ENCODE measurements around the gene GALNT3. TPM values are rescaled to one million over a fixed set of nuclear protein-coding genes. Genes with fewer than 3 reads are reported as not detected.

The GALNT3 gene
- total and polyA plus RNA-seq, 4 donors: 0.29 to 2.3 (median 1.6) TPM

- Histone ChIP-seq H3K9me3 (ENCODE audit: control insufficient read depth in 4 of 4, low read length in 3 of 4) (no peaks in the 10 kb centered on the region), H3K27me3 (ENCODE audit: control insufficient read depth in 4 of 4, insufficient read depth in 4 of 4, low read length in 3 of 4) (peaks cover 0 to 3% (median 0%) of the 10 kb centered on the region in 4 donors), H3K36me3 (ENCODE audit: control insufficient read depth in 4 of 4, insufficient read depth in 3 of 4, low read depth in 1 of 4, low read length in 3 of 4) (no peaks in the 10 kb centered on the region), H3K9ac (ENCODE audit: low read depth in 1 of 2, low read length in 2 of 2) (no peak overlapping the region), H3K4me1 (ENCODE audit: control insufficient read depth in 4 of 4, insufficient read depth in 4 of 4, low read length in 3 of 4) (peaks cover 6 to 17% (median 11%) of the 10 kb centered on the region in 4 donors), H3K27ac (ENCODE audit: low read depth in 1 of 2, low read length in 2 of 2) (no peak overlapping the region), H3K4me3 (ENCODE audit: low read depth in 1 of 3, low read length in 3 of 3) (no peak overlapping the region)
- TF ChIP-seq EGR1 (IDR thresholded peaks at IDR 0.05; ENCODE audit: low read depth in 2 of 2) (no peak), HNF4G (IDR thresholded peaks at IDR 0.05) (no peak), MAX (IDR thresholded peaks at IDR 0.05) (no peak), SP1 (IDR thresholded peaks at IDR 0.05) (no peak), FOXA2 (IDR thresholded peaks at IDR 0.05) (no peak), RXRA (IDR thresholded peaks at IDR 0.05) (no peak), RAD21 (IDR thresholded peaks at IDR 0.05) (no peak), GABPA (IDR thresholded peaks at IDR 0.05 in 1 of 2, conservative IDR thresholded peaks at IDR 0.05 in 1 of 2) (no peak), TAF1 (conservative IDR thresholded peaks at IDR 0.05) (no peak)
- TF ChIP-seq, protein P1, sequence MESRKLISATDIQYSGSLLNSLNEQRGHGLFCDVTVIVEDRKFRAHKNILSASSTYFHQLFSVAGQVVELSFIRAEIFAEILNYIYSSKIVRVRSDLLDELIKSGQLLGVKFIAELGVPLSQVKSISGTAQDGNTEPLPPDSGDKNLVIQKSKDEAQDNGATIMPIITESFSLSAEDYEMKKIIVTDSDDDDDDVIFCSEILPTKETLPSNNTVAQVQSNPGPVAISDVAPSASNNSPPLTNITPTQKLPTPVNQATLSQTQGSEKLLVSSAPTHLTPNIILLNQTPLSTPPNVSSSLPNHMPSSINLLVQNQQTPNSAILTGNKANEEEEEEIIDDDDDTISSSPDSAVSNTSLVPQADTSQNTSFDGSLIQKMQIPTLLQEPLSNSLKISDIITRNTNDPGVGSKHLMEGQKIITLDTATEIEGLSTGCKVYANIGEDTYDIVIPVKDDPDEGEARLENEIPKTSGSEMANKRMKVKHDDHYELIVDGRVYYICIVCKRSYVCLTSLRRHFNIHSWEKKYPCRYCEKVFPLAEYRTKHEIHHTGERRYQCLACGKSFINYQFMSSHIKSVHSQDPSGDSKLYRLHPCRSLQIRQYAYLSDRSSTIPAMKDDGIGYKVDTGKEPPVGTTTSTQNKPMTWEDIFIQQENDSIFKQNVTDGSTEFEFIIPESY (IDR thresholded peaks at IDR 0.05): no peak
- 47% methylated on average over 1 of the region's 1 CpG for WGBS
- DNase-seq (ENCODE audit: low spot score): no peak
Observed at GRCh38 chr2:165792104-165792454, 2.0 kb downstream of the GALNT3 start.

- Histone ChIP-seq H3K27ac (ENCODE audit: low read depth in 1 of 2, low read length in 2 of 2) (no peak overlapping the region), H3K4me1 (ENCODE audit: control insufficient read depth in 4 of 4, insufficient read depth in 4 of 4, low read length in 3 of 4) (peaks cover 6 to 17% (median 11%) of the 10 kb centered on the region in 4 donors), H3K4me3 (ENCODE audit: low read depth in 1 of 3, low read length in 3 of 3) (no peak overlapping the region), H3K9ac (ENCODE audit: low read depth in 1 of 2, low read length in 2 of 2) (no peak overlapping the region), H3K9me3 (ENCODE audit: control insufficient read depth in 4 of 4, low read length in 3 of 4) (no peaks in the 10 kb centered on the region), H3K36me3 (ENCODE audit: control insufficient read depth in 4 of 4, insufficient read depth in 3 of 4, low read depth in 1 of 4, low read length in 3 of 4) (no peaks in the 10 kb centered on the region), H3K27me3 (ENCODE audit: control insufficient read depth in 4 of 4, insufficient read depth in 4 of 4, low read length in 3 of 4) (peaks cover 0 to 3% (median 0%) of the 10 kb centered on the region in 4 donors)
- no peak for DNase-seq (ENCODE audit: low spot score)
- TF ChIP-seq FOXA1 (IDR thresholded peaks at IDR 0.05): no peak
- TF ChIP-seq YY1 (IDR thresholded peaks at IDR 0.05): no peak
- TF ChIP-seq NR2F2 (IDR thresholded peaks at IDR 0.05): no peak
- TF ChIP-seq TAF1 (conservative IDR thresholded peaks at IDR 0.05): no peak
- no peak for TF ChIP-seq CTCF (IDR thresholded peaks at IDR 0.05; ENCODE audit: low read depth, low read length, missing input control)
- TF ChIP-seq SP1 (IDR thresholded peaks at IDR 0.05): no peak
- no peak for TF ChIP-seq JUND (IDR thresholded peaks at IDR 0.05)
- WGBS: 79% methylated on average over 2 of the region's 2 CpGs
Observed at GRCh38 chr2:165791421-165792103, 2.5 kb downstream of the GALNT3 start.

DNA sequence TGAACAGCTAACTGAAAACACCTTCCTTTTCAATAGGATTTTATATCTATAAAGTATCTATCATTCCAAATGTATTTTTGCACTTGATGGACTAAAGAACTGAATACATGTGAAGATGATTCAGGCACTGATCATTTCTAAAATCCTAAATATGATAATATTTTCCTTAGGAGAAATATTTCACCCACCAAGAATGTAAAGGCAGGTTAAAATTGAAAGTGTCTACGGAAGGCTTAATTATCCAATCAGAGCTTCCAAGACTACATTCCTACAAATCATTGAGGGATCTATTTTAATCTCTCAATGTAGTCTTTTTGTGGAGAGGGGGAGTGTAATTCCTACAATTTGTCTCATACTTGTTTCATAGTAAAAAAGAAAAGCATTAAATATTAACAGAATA lies 3.6 kb downstream of the GALNT3 start:
- peaks cover 6 to 17% (median 11%) of the 10 kb centered on the region in 4 donors for H3K4me1 ChIP-seq (ENCODE audit: control insufficient read depth in 4 of 4, insufficient read depth in 4 of 4, low read length in 3 of 4)
- no peaks in the 10 kb centered on the region for H3K9me3 ChIP-seq (ENCODE audit: control insufficient read depth in 4 of 4, low read length in 3 of 4)
- peaks cover 0 to 3% (median 0%) of the 10 kb centered on the region in 4 donors for H3K27me3 ChIP-seq (ENCODE audit: control insufficient read depth in 4 of 4, insufficient read depth in 4 of 4, low read length in 3 of 4)
- no peak overlapping the region for H3K27ac ChIP-seq (ENCODE audit: low read depth in 1 of 2, low read length in 2 of 2)
- H3K36me3 ChIP-seq (ENCODE audit: control insufficient read depth in 4 of 4, insufficient read depth in 3 of 4, low read depth in 1 of 4, low read length in 3 of 4): no peaks in the 10 kb centered on the region
- WGBS: 91% methylated on average over 1 of the region's 1 CpG
- no peak overlapping the region for H3K9ac ChIP-seq (ENCODE audit: low read depth in 1 of 2, low read length in 2 of 2)
- H3K4me3 ChIP-seq (ENCODE audit: low read depth in 1 of 3, low read length in 3 of 3): no peak overlapping the region
- no peak for DNase-seq (ENCODE audit: low spot score)
- TF ChIP-seq, protein P1 (IDR thresholded peaks at IDR 0.05): no peak
- TF ChIP-seq CTCF (IDR thresholded peaks at IDR 0.05; ENCODE audit: low read depth, low read length, missing input control) (no peak), RXRA (IDR thresholded peaks at IDR 0.05) (no peak), YY1 (IDR thresholded peaks at IDR 0.05) (no peak), FOXA1 (IDR thresholded peaks at IDR 0.05) (no peak), HNF4A (conservative IDR thresholded peaks at IDR 0.05) (no peak), HNF4G (IDR thresholded peaks at IDR 0.05) (no peak), FOXA2 (IDR thresholded peaks at IDR 0.05) (no peak), GABPA (IDR thresholded peaks at IDR 0.05 in 1 of 2, conservative IDR thresholded peaks at IDR 0.05 in 1 of 2) (no peak), SP1 (IDR thresholded peaks at IDR 0.05) (no peak), EGR1 (IDR thresholded peaks at IDR 0.05; ENCODE audit: low read depth in 2 of 2) (no peak)
- TF ChIP-seq, protein P2, sequence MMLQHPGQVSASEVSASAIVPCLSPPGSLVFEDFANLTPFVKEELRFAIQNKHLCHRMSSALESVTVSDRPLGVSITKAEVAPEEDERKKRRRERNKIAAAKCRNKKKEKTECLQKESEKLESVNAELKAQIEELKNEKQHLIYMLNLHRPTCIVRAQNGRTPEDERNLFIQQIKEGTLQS (IDR thresholded peaks at IDR 0.05): no peak
